Sigmoid colon (tissue), 7 donors: Measurements from ENCODE around the gene SRC. TPM values are rescaled to one million over a fixed set of nuclear protein-coding genes. Genes with fewer than 3 reads are reported as not detected.
A peak's percentile ranks its signal among the peaks of the same experiment; 100 is the strongest.

Source experiments
- DNase-seq: peaks from one replicate; pipeline ENCODE4 v3.0.0-alpha.2; 2019
- H3K27ac ChIP-seq, 4 donors: fragments of 200-600 bp; sonication (generic); one replicate each; pipeline ENCODE4 v1.5.1; 2016 to 2019; ENCODE audit warnings: mild to moderate bottlenecking in 1 of 4
- H3K27me3 ChIP-seq, 3 donors: fragments of 200-600 bp; sonication (generic); one replicate each; pipeline ENCODE4 v1.5.1; 2019; ENCODE audit warnings: mild to moderate bottlenecking in 1 of 3
- H3K36me3 ChIP-seq, 4 donors: fragments of 200-600 bp; sonication (generic); one replicate each; pipeline ENCODE4 v1.5.1; 2016 to 2019
- H3K4me1 ChIP-seq, 4 donors: fragments of 200-600 bp; sonication (generic); one replicate each; pipeline ENCODE4 v1.5.1; 2017 to 2019
- H3K4me3 ChIP-seq, 4 donors: fragments of 200-600 bp; sonication (generic); one replicate each; pipeline ENCODE4 v1.5.1; 2017 to 2019; ENCODE audit warnings: mild to moderate bottlenecking in 2 of 4, moderate library complexity in 1 of 4
- H3K9me3 ChIP-seq, 4 donors: fragments of 200-600 bp in 3 of 4; sonication (generic) in 3 of 4; one replicate each; pipeline versions ENCODE4 v1.5.1 to v1.6.1; 2013 to 2019
- EP300 ChIP-seq, 4 donors: sonication (generic); formaldehyde crosslinking; IDR thresholded peaks; one replicate each; pipeline ENCODE4 v1.6.1; 2017; ENCODE audit warnings: antibody characterized with exemption in 4 of 4
- POLR2A ChIP-seq, 2 donors: fragments of 450-650 bp; IDR thresholded peaks; one replicate each; pipeline ENCODE4 v1.6.1; 2016; ENCODE audit warnings: antibody characterized with exemption in 2 of 2, mild to moderate bottlenecking in 2 of 2, moderate library complexity in 2 of 2
- POLR2AphosphoS5 ChIP-seq, 4 donors: sonication (generic); formaldehyde crosslinking; IDR thresholded peaks; one replicate each; pipeline ENCODE4 v1.6.1; 2017; ENCODE audit warnings: antibody characterized with exemption in 4 of 4
- WGBS, 2 donors: extraction: QIAGEN DNeasy Blood & Tissue Kit; methylation state at CpG; one replicate each; pipeline ENCODE4 v1.1.7; 2013; 5-methylcytosine and 5-hydroxymethylcytosine counted together
- intact Hi-C: fragments of 100-400 bp; cut with DNase I; formaldehyde crosslinking; loops from one replicate; pipeline ENCODE4 v1.15.1; 2023
- polyA plus RNA-seq, 3 donors: library from polyadenylated mRNA; stranded (reverse); fragments of 200-250 nt; gene quantifications; one replicate each; pipeline ENCODE4 v1.2.3, GENCODE V29; 2013
- total RNA-seq, 4 donors: library from RNA; depleted of rRNA; stranded (reverse); fragments of >200 nt; gene quantifications; one replicate each; pipeline ENCODE4 v1.1.0, GENCODE V29; 2016
- TF ChIP-seq, protein P1 (sequence below), 4 experiments: fragments of 450-650 bp in 3 of 4; fragments of 200-600 bp in 1 of 4; IDR thresholded peaks; one replicate each; pipeline ENCODE4 v1.5.1; 2016 to 2019; ENCODE audit warnings: antibody characterized with exemption in 4 of 4, mild to moderate bottlenecking in 3 of 4, moderate library complexity in 2 of 4
- donor health status: healthy with polysubstance abuse.
- donor health status: Bipolar disorder and iron deficiency.
- donor health status: healthy.

The SRC gene
- total and polyA plus RNA-seq, 7 donors, result 28.1 to 91.8 (median 52.3) TPM

- peak; percentile 25 for DNase-seq
- TF ChIP-seq POLR2A (IDR thresholded peaks at IDR 0.05) (no peak), POLR2AphosphoS5 (IDR thresholded peaks at IDR 0.05) (no peak), EP300 (IDR thresholded peaks at IDR 0.05) (no peak)
- TF ChIP-seq, protein P1, sequence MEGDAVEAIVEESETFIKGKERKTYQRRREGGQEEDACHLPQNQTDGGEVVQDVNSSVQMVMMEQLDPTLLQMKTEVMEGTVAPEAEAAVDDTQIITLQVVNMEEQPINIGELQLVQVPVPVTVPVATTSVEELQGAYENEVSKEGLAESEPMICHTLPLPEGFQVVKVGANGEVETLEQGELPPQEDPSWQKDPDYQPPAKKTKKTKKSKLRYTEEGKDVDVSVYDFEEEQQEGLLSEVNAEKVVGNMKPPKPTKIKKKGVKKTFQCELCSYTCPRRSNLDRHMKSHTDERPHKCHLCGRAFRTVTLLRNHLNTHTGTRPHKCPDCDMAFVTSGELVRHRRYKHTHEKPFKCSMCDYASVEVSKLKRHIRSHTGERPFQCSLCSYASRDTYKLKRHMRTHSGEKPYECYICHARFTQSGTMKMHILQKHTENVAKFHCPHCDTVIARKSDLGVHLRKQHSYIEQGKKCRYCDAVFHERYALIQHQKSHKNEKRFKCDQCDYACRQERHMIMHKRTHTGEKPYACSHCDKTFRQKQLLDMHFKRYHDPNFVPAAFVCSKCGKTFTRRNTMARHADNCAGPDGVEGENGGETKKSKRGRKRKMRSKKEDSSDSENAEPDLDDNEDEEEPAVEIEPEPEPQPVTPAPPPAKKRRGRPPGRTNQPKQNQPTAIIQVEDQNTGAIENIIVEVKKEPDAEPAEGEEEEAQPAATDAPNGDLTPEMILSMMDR (IDR thresholded peaks at IDR 0.05), result no peak
- Histone ChIP-seq H3K27me3 (no peaks in the 10 kb centered on the region), H3K9me3 (no peaks in the 10 kb centered on the region), H3K4me1 (peaks cover 0 to 60% (median 42%) of the 10 kb centered on the region in 4 donors), H3K36me3 (peaks cover 11 to 42% (median 19%) of the 10 kb centered on the region in 4 donors), H3K4me3 (no peak overlapping the region), H3K27ac (peak overlapping the region in 1 of 4 donors; percentile 44)
- intact Hi-C loops, result no loop called here
- WGBS, 2 donors, result 21 to 76% methylated on average over 4 of the region's 4 CpGs
Measured at GRCh38 chr20:37303637-37304036, 42.3 kb upstream of the SRC start.

DNA sequence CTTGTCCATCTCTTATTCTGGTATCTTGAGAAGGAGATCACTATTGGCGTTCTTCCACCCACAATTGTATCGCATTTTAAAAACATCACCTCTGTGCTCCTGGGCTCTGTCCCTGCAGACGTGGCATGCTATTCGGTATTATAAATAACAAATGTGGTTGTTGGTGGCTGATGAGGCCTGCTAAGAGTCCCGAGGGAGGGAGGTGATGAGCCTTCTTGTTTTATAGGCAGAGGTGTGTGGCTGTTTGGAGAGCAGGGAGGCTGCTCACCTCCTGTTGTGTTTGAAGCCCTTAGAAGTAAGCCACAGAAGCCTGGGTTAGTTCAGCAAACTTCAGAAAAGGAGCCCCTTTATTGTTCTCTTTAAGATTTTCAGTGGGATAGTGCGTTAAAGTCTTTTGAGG lies 40.9 kb upstream of the SRC start:
- intact Hi-C loops, result no loop called here
- TF ChIP-seq POLR2A (IDR thresholded peaks at IDR 0.05) (no peak), POLR2AphosphoS5 (IDR thresholded peaks at IDR 0.05) (no peak), EP300 (IDR thresholded peaks at IDR 0.05) (no peak)
- TF ChIP-seq, protein P1 (IDR thresholded peaks at IDR 0.05), result no peak
- Histone ChIP-seq H3K36me3 (peaks cover 11 to 52% (median 19%) of the 10 kb centered on the region in 4 donors), H3K27me3 (no peaks in the 10 kb centered on the region), H3K27ac (peak overlapping the region in 3 of 4 donors; percentile 43 to 47 (median 46)), H3K4me3 (no peak overlapping the region), H3K4me1 (peaks cover 0 to 55% (median 35%) of the 10 kb centered on the region in 4 donors), H3K9me3 (no peaks in the 10 kb centered on the region)
- WGBS, 2 donors, result 74 to 78% methylated on average over 6 of the region's 6 CpGs
- peak; percentile 27 for DNase-seq

DNA sequence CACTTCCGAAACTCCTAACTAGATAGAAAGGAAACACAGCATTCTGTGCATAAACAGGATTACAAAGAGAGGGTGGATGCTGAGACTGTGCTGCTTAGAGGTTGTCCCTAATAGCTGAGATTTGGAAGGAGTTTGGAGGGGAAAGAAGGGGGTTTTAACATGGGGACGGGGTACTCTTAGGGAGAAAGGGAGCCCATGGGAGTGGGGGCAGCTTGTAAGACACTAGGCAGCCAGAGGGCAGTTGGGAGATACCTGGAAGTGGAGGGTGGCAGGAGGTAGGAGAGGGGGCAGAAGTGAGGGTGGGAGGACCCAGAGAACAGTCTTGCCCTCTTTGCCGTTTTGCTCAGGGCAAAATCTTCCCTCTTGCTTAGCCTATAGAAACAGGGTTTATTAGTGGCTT lies 40.1 kb upstream of the SRC start:
- Histone ChIP-seq H3K36me3 (peaks cover 11 to 58% (median 19%) of the 10 kb centered on the region in 4 donors), H3K4me3 (no peak overlapping the region), H3K4me1 (peaks cover 0 to 50% (median 39%) of the 10 kb centered on the region in 4 donors), H3K27ac (peak overlapping the region in 3 of 4 donors; percentile 7 to 47 (median 43)), H3K9me3 (no peaks in the 10 kb centered on the region), H3K27me3 (no peaks in the 10 kb centered on the region)
- peak; percentile 42 for DNase-seq
- 87 to 91% methylated on average over 3 of the region's 3 CpGs for WGBS, 2 donors
- intact Hi-C loops, result no loop called here
- TF ChIP-seq POLR2A (IDR thresholded peaks at IDR 0.05) (no peak), POLR2AphosphoS5 (IDR thresholded peaks at IDR 0.05) (no peak), EP300 (IDR thresholded peaks at IDR 0.05) (no peak)
- TF ChIP-seq, protein P1 (IDR thresholded peaks at IDR 0.05), result no peak

DNA sequence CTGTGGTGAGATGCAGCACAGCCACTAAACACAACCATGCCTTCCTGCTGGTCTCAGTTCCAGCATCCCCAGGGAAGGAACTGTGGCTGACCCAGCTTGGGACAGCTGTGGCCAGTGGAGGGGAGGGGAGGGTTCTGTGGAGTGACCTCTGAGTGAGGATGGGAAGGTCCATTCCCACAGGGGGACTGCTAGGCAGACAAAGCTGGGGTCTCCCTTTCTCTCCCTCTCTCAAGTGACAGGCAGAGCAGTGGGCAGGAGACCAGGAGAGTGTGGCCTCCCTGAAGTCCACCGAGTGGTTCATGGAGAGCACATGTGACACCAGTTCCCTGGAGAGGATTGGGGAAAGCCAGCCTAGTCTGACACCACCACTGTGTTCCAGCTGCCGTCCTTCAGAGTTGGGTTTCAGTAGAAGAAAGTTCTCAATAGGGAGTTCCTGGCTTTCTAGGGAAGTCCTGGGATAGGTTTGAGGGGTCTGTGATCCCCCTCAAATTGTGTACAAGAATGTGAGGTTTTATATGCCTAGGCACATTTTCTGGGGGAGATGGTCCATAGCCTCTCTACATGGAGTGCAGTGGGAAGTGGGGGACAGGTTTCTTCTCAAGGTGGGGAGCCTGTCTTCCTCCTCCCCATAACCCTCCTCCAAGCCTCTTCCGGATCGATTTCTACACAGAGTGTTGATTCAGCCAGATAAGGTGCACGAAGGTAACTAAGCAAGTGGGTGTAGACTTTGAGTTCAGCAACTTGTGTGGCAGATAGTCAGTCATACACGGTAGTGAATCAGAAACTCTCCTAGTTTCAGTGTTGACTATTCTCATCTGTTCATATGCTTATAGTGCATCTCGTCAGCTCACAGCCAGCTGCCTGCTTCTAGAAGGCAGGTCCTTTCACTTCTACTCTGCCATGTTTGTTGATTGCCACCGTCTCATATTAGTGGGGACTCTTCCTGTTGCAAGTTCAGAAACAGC lies 37.6 kb upstream of the SRC start:
- Histone ChIP-seq H3K27ac (no peak overlapping the region), H3K4me1 (peaks cover 0 to 68% (median 59%) of the 10 kb centered on the region in 4 donors), H3K27me3 (no peaks in the 10 kb centered on the region), H3K9me3 (no peaks in the 10 kb centered on the region), H3K36me3 (peaks cover 0 to 34% (median 6%) of the 10 kb centered on the region in 4 donors), H3K4me3 (no peak overlapping the region)
- intact Hi-C loops, result no loop called here
- peak; percentile 37 for DNase-seq
- 38 to 67% methylated on average over 8 of the region's 8 CpGs for WGBS, 2 donors
- TF ChIP-seq POLR2A (IDR thresholded peaks at IDR 0.05) (no peak), EP300 (IDR thresholded peaks at IDR 0.05) (no peak)

GRCh38 chr20:37309290-37309689 lies 36.6 kb upstream of the SRC start:
- WGBS, 2 donors, result 96% methylated on average over 6 of the region's 6 CpGs
- no peaks in the 10 kb centered on the region for H3K27me3 ChIP-seq
- intact Hi-C loops, result no loop called here
- peaks cover 0 to 76% (median 68%) of the 10 kb centered on the region in 4 donors for H3K4me1 ChIP-seq
- TF ChIP-seq POLR2AphosphoS5 (IDR thresholded peaks at IDR 0.05) (no peak), POLR2A (IDR thresholded peaks at IDR 0.05) (no peak), EP300 (IDR thresholded peaks at IDR 0.05) (no peak)
- TF ChIP-seq, protein P1 (IDR thresholded peaks at IDR 0.05), result no peak
- H3K4me3 ChIP-seq, result no peak overlapping the region
- DNase-seq, result peak; percentile 39
- H3K27ac ChIP-seq, result peak overlapping the region in 2 of 4 donors; percentile 57 to 92
- no peaks in the 10 kb centered on the region for H3K9me3 ChIP-seq
- peaks cover 0 to 27% (median 6%) of the 10 kb centered on the region in 4 donors for H3K36me3 ChIP-seq
